Ovary (tissue), 9 donors: ENCODE results near the gene LRRC61. TPM values are rescaled to one million over a fixed set of nuclear protein-coding genes. Genes with fewer than 3 reads are reported as not detected.

ENCODE experiments used
- DNase-seq, 5 donors: peaks; one replicate each; pipeline ENCODE4 v3.0.0-alpha.2; 2019 to 2020
- H3K27ac ChIP-seq, 2 donors: fragments of 200-600 bp; one replicate each; pipeline versions ENCODE4 v1.5.1 to v1.8.0; 2019 to 2022
- H3K27me3 ChIP-seq: fragments of 200-600 bp; one replicate; pipeline ENCODE4 v1.8.0; 2022
- H3K36me3 ChIP-seq: fragments of 200-600 bp; sonication (generic); one replicate; pipeline ENCODE4 v1.5.1; 2019
- H3K4me1 ChIP-seq: one replicate; pipeline ENCODE4 v1.8.1; 2013; ENCODE audit warnings: mild to moderate bottlenecking, moderate library complexity; ENCODE audit not compliant: insufficient read depth
- H3K4me3 ChIP-seq: fragments of 200-600 bp; sonication (generic); one replicate; pipeline ENCODE4 v1.5.1; 2017
- H3K9me3 ChIP-seq, 2 donors: fragments of 200-600 bp in 1 of 2; sonication (generic) in 1 of 2; one replicate each; pipeline versions ENCODE4 v1.5.1 to v1.8.1; 2013 to 2019; ENCODE audit warnings: mild to moderate bottlenecking in 1 of 2, moderate library complexity in 1 of 2
- CTCF ChIP-seq, 3 donors: fragments of 450-650 bp in 2 of 3; fragments of 200-600 bp in 1 of 3; IDR thresholded peaks; one replicate each; pipeline versions ENCODE4 v1.5.1 to v1.8.0; 2016 to 2022; ENCODE audit warnings: antibody characterized with exemption in 3 of 3, mild to moderate bottlenecking in 1 of 3
- EP300 ChIP-seq: sonication (generic); formaldehyde crosslinking; IDR thresholded peaks from one replicate; pipeline ENCODE4 v1.6.1; 2017; ENCODE audit warnings: antibody characterized with exemption
- POLR2A ChIP-seq: fragments of 450-650 bp; IDR thresholded peaks from one replicate; pipeline ENCODE4 v1.6.1; 2017; ENCODE audit warnings: antibody characterized with exemption, mild to moderate bottlenecking, moderate library complexity
- WGBS, 3 donors: extraction: QIAGEN DNeasy Blood & Tissue Kit in 1 of 3; methylation state at CpG; one replicate each; pipeline versions ENCODE4 v1.1.5 to v1.1.7; 2013 to 2017; 5-methylcytosine and 5-hydroxymethylcytosine counted together
- intact Hi-C, 4 donors: fragments of 100-400 bp; cut with DNase I; formaldehyde crosslinking; loops; one replicate each; pipeline versions ENCODE4 v1.11.0 to v1.15.1; 2022 to 2023
- polyA plus RNA-seq, 2 donors: library from polyadenylated mRNA; stranded (reverse); fragments of 200-250 nt in 1 of 2; fragments of 350-450 nt in 1 of 2; fragmentation: Illumina TruSeq in 1 of 2; extraction: RNeasy Lipid Tissue Mini Kit (QIAGEN cat#74804) in 1 of 2; gene quantifications; one replicate each; pipeline ENCODE4 v1.2.3, GENCODE V29; 2013 to 2014
- total RNA-seq, 7 donors: library from RNA; depleted of rRNA in 2 of 7; stranded (reverse); fragments of >200 nt in 2 of 7; fragmentation: NEBNext Ultra II Directional in 3 of 7; extraction: Animal tissue kit (Norgen Biotek cat#: 25700) in 3 of 7; gene quantifications; one replicate each; pipeline versions ENCODE4 v1.1.0 to v1.2.4, GENCODE V29; 2016 to 2023
- donor health status: DM: no; HTN: no; CAD: no; lungs with moderate emphysema.
- donor health status: DM: no; HTN: no; CAD: no.
- donor health status: Bipolar disorder and iron deficiency.
- donor health status: DM: yes; HTN: yes; CAD: no.
- donor health status: DM: no; HTN: no; CAD: no.
- donor health status: DM: yes; HTN: yes; CAD: no.

Gene LRRC61
- total and polyA plus RNA-seq, 9 donors = 3.0 to 34.9 (median 25.2) TPM

- intact Hi-C loops = loop anchor here in 1 of 4 donors (5.0 kb wide), 1 partner anchor 40 kb away; the partner anchor contains the start of gene RARRES2
- Histone ChIP-seq H3K9me3 (no peaks in the 10 kb centered on the region), H3K4me1 (peaks cover 4% of the 10 kb centered on the region), H3K27ac (no peak overlapping the region), H3K36me3 (no peaks in the 10 kb centered on the region), H3K4me3 (no peak overlapping the region), H3K27me3 (no peaks in the 10 kb centered on the region)
- no peak for DNase-seq
- TF ChIP-seq EP300 = no peak
- TF ChIP-seq POLR2A = no peak
- no peak for TF ChIP-seq CTCF (IDR thresholded peaks at IDR 0.05)
- 81 to 89% (median 86%) methylated on average over 18 to 20 of the region's 20 CpGs for WGBS, 3 donors
These were observed 59.1 kb downstream of the LRRC61 start for GRCh38 chr7:150382123-150382843.

GRCh38 chr7:150382844-150383225, 59.7 kb downstream of the LRRC61 start:
- TF ChIP-seq EP300 (no peak), POLR2A (no peak), CTCF (IDR thresholded peaks at IDR 0.05) (no peak)
- intact Hi-C loops = loop anchor here in 1 of 4 donors (5.0 kb wide), 1 partner anchor 41 kb away; the partner anchor contains the start of gene RARRES2
- Histone ChIP-seq H3K9me3 (no peaks in the 10 kb centered on the region), H3K27me3 (no peaks in the 10 kb centered on the region), H3K27ac (no peak overlapping the region), H3K36me3 (no peaks in the 10 kb centered on the region), H3K4me3 (no peak overlapping the region), H3K4me1 (peaks cover 4% of the 10 kb centered on the region)
- no peak for DNase-seq
- WGBS, 3 donors = 69 to 74% (median 73%) methylated on average over 4 of the region's 4 CpGs

GRCh38 chr7:150383710-150384397, 60.7 kb downstream of the LRRC61 start:
- no peaks in the 10 kb centered on the region for H3K9me3 ChIP-seq
- no peak overlapping the region for H3K4me3 ChIP-seq
- intact Hi-C loops = loop anchor here in 1 of 4 donors (5.0 kb wide), 1 partner anchor 42 kb away; the partner anchor contains the start of gene RARRES2
- H3K36me3 ChIP-seq = no peaks in the 10 kb centered on the region
- no peak overlapping the region for H3K27ac ChIP-seq
- 83 to 87% (median 84%) methylated on average over 22 of the region's 22 CpGs for WGBS, 3 donors
- peak in 1 of 5 donors; percentile 50 for DNase-seq
- peaks cover 8% of the 10 kb centered on the region for H3K4me1 ChIP-seq
- H3K27me3 ChIP-seq = no peaks in the 10 kb centered on the region
- TF ChIP-seq EP300 = no peak
- TF ChIP-seq POLR2A = no peak
- no peak for TF ChIP-seq CTCF (IDR thresholded peaks at IDR 0.05)

- DNase-seq = peak in 1 of 5 donors; percentile 18
- intact Hi-C loops = loop anchor here in 1 of 4 donors (5.0 kb wide), 1 partner anchor 42 kb away; the partner anchor contains the start of gene RARRES2
- Histone ChIP-seq H3K27ac (no peak overlapping the region), H3K9me3 (no peaks in the 10 kb centered on the region), H3K36me3 (no peaks in the 10 kb centered on the region), H3K4me3 (no peak overlapping the region), H3K27me3 (no peaks in the 10 kb centered on the region), H3K4me1 (peaks cover 13% of the 10 kb centered on the region)
- no peak for TF ChIP-seq CTCF (IDR thresholded peaks at IDR 0.05)
- WGBS, 3 donors = 77 to 81% (median 77%) methylated on average over 15 of the region's 15 CpGs
These were observed 61.5 kb downstream of the LRRC61 start for GRCh38 chr7:150384406-150385301.
